ENCODE data around the gene CHD2.

GRCh38 chr15:93047621-93048425 lies 147.7 kb downstream of the CHD2 start:
- no peak for TF ChIP-seq FOXM1 (IDR thresholded peaks at IDR 0.05; ENCODE audit: low read depth, low read length)
- TF ChIP-seq, protein P1, sequence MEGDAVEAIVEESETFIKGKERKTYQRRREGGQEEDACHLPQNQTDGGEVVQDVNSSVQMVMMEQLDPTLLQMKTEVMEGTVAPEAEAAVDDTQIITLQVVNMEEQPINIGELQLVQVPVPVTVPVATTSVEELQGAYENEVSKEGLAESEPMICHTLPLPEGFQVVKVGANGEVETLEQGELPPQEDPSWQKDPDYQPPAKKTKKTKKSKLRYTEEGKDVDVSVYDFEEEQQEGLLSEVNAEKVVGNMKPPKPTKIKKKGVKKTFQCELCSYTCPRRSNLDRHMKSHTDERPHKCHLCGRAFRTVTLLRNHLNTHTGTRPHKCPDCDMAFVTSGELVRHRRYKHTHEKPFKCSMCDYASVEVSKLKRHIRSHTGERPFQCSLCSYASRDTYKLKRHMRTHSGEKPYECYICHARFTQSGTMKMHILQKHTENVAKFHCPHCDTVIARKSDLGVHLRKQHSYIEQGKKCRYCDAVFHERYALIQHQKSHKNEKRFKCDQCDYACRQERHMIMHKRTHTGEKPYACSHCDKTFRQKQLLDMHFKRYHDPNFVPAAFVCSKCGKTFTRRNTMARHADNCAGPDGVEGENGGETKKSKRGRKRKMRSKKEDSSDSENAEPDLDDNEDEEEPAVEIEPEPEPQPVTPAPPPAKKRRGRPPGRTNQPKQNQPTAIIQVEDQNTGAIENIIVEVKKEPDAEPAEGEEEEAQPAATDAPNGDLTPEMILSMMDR (IDR thresholded peaks at IDR 0.05 in 2 of 3, conservative IDR thresholded peaks at IDR 0.05 in 1 of 3; ENCODE audit: control insufficient read depth in 2 of 3, extremely low read depth in 1 of 3, insufficient read depth in 1 of 3, low read depth in 3 of 3, low read length in 3 of 3): no peak
- no peak for TF ChIP-seq EP300 (IDR thresholded peaks at IDR 0.05; ENCODE audit: borderline replicate concordance in 1 of 2, control insufficient read depth in 1 of 2, low read depth in 2 of 2, low read length in 2 of 2)
- no peak for TF ChIP-seq HCFC1 (IDR thresholded peaks at IDR 0.05; ENCODE audit: low read length)

Data from GM12878 (cell line).